GM19438 (cell line): Measurements from ENCODE around the gene SRP19.
"Not testable (repeated sequence)": the region's sequence is repeated elsewhere in the genome, so short reads cannot be mapped to it uniquely, and the experiment has no call there.

ENCODE experiments used
- ATAC-seq: cut with Tn5 transposase; IDR thresholded peaks from one replicate; pipeline ENCODE4 v1.9.1; 2021; ENCODE audit warnings: low read depth; ENCODE audit not compliant: unreplicated experiment

Gene SRP19

DNA sequence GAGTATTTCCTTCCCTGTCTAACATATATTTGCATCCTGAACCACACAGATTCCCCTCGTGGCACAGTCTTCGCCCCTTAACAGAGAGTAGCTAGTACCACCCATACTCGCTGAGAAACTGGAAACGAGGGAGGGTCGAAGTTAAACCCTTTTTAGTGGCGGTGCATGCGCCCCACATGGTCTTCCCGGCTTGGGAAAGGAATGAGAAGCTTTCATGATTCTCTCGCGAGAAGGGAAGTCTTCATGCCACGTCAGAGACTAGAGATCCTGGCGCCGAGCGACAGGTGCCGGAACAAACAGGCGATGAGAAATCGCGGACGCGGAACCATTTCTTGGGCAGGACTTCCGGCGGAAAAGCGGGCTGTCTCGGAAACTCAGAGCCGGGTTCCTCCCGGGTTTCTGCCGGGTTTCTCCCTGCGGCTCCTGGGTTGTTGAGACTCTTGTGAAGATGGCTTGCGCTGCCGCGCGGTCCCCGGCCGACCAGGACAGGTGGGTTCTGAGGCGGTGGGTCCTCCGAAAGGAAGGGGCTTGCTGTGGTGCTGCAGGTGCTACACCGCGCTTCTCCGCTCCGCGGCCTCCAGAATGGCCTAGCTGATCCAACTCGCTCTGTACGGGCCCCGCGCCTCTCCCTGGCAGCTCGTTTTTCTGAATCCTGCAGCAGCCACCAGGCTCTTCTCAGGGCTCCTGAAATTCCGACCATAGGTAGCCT is at the start of gene SRP19:
TSS of gene SRP19 (plus strand) at position 359 of the 709 bp plus-strand sequence. CDS start at position 449, 90 bp downstream.
- ATAC-seq, result peak; percentile 97

GRCh38 chr5:112812549-112812948 is 48.5 kb upstream of the SRP19 start:
- ATAC-seq, result no peak

- ATAC-seq, result no peak
Observed at GRCh38 chr5:112820246-112820645, 40.8 kb upstream of the SRP19 start.

DNA sequence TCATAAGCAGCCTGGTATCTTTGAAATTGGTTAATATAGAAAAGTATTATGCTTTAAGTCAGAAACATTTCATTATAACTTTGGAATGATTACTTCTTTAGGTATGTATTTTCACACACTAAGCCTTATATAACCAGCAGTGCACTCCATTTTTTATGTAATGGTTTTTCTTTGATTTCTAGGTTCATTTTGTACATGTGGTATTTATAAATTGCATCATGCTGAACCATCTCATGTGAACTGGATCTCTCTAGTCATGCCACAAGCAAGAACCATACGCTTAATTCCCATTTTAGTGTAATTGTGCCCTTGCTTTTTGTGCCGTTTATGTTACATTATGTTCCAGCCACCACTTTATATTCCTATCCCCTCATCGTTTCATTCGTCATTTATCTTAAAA is 38.6 kb upstream of the SRP19 start:
- ATAC-seq, result no peak

DNA sequence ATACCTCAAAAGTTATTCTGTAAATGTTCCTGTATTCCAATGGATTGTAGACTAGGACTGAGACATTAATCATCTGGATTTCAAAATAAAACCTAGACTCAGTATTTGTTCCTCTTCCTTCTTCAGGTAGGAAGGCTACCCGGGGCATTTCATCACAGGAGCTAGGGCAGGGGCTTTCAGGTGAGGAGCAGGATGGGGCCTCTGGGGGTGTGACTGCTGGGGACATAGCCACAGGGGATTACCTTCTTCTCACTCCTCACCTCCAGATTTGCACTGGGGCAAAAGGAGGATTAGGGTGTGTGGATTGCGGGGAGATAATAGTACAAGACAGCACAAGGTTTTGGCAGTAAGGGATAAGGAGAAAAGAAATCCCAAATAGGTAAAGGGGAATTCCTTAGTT is 37.9 kb upstream of the SRP19 start:
- no peak for ATAC-seq

GRCh38 chr5:112823656-112824055 is 37.4 kb upstream of the SRP19 start:
- ATAC-seq, result no peak

DNA sequence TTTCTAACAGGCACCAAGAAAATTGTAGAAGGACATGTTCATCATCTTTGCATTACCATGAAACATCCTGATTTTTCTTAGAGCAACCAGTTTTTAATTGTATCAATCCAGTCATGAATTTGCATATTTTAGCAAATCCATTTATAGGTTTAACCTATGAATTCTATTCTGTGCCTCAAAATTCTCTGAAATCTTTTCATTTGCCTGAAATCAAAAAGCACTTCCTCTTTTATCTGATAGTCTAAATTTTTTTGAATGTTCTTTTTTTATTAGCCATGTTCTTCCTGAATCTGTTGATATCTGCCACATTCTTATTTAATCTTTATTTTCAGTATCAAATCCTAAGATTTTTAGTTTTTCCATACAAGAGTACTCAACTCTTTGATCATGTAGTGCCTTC is 36.9 kb upstream of the SRP19 start:
- ATAC-seq, result no peak

DNA sequence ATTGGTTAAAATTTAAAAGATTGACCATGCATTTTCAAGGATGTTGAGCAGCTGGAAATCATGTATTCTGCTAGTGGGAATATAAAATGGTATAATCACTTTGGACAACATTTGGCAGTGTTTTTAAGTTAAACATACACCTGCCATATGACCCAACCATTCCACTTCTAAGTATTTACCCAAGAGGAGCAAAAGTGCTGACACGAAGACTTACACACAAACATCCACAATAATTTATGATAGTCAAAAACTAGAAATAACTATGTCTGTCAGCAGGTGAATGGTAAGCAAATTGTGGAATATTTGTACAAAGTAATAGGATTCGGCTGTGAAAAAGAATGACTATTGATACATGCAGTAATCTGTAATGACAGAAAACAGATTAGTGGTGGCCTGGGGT is 30.7 kb upstream of the SRP19 start:
- no peak for ATAC-seq

DNA sequence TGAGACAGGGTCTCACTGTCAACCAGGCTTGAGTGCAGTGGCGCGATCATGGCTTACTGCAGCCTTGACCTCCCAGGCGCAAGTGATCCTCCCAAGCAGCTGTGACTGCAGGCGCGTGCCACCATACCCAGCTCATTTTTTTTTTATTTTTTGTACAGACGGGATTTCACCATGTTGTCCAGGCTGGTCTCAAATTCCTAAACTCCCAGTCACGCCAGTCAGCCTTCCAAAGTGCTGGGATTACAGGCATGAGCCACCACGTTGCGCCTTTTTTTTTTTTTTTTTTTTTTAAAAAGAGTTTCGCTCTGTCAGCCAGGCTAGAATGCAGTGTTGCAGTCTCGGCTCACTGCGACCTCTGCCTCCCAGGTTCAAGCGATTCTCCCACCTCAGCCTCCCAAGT is 27.1 kb upstream of the SRP19 start:
- no peak for ATAC-seq

- ATAC-seq, result no peak
Observed at GRCh38 chr5:112844489-112844888, 16.6 kb upstream of the SRP19 start.

GRCh38 chr5:112846556-112846955 is 14.5 kb upstream of the SRP19 start:
- ATAC-seq, result no peak

DNA sequence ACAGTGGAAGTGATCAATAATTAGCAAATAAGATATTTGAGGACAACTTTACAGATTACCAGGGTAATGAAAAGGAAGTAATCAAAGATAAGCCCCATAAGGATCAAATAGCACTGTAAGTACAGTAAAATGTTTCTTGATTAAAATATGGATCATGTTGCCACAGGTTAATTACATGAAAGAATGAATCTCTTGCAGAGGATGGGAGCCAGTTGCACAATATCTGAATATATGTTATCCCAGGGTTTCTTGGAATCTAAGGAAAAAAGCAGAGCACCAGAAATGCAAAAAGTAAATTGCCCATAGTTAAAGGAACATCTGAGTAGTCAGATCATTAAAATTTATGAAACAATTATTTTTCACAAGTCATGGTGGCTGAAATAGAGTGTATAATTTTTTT is 13.8 kb upstream of the SRP19 start:
- ATAC-seq, result no peak

GRCh38 chr5:112848116-112848811 is 12.8 kb upstream of the SRP19 start:
- peak; percentile 99 for ATAC-seq

DNA sequence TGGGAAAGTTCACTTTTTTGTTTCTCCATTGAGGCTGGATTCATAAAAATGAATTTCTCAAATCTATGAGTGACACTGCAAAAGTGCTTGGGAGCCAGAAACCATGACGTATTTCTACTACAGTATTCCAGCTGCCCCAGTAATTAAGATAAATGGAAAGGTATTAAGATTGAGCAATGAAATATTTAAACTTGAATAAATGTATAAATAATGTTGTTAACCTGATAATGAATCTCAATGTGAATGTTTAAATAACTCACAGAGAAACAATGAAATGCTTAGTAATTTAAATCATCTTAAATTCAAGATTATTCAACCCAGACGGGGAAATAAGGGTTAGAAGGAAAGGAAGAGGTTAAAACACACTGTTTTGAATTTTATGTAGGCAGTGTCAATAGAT is 11.2 kb upstream of the SRP19 start:
- ATAC-seq, result no peak

DNA sequence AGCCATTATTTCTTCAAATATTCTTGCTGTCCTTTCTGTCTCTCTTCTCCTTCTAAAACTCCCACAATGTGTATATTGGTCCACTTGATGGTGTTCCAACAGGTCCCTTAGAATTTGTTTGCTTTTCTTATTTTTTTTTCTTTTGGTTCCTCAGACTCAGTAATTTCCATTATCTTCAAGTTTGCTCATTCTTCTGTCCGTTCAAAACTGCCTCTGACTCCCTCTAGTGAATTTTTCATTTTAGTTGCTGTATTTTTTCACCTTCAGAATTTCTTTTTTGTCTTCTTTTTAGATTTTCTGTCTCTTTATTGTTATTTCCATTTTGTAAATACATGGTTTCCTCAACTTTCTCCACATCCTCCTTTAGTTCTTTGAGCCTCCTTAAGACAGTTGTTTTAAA is 6.4 kb upstream of the SRP19 start:
- no peak for ATAC-seq

- no peak for ATAC-seq
Observed at GRCh38 chr5:112857866-112858265, 3.2 kb upstream of the SRP19 start.

- not testable (repeated sequence) for ATAC-seq
Observed at GRCh38 chr5:112860571-112860928, 537 bp upstream of the SRP19 start.

- no peak for ATAC-seq
Observed at GRCh38 chr5:112861638-112861985, 525 bp downstream of the SRP19 start.

DNA sequence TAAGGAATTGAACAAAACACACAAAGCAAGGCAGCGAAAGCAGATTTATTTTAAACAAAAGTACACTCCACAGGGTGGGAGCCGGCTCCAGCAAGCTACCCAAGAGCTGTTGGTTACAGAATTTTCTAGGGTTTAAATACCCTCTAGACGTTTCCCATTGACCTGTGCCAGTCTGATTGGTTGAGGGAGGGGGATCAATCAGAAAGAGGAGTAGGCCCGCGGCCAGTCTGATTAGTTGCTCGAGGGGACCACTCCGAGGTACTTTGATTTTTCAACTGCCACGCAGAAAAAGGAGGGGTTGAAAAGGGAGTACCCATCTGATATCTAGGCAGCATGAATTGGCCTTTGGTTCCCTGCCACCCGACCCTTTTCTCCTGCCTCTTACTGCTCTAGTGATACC is 998 bp downstream of the SRP19 start:
- ATAC-seq, result no peak

DNA sequence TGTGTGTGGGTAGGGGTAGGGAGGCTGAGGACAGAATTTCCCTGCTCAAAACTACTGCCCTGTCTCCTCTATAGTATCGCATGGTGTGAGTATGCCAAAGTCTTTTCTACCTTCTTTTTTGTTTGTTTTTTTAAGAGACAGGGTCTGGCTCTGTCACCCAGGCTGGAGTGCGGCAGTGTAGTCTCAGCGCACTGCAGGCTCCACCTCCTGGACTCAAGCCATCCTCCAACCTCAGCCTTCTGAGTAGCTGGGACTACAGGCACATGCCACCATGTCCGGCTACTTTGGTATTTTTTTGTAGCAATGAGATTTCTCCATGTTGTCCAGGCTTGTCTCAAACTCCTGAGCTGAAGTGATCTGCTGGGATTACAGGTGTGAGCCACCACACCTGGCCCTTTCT is 2.5 kb downstream of the SRP19 start:
- ATAC-seq, result no peak

DNA sequence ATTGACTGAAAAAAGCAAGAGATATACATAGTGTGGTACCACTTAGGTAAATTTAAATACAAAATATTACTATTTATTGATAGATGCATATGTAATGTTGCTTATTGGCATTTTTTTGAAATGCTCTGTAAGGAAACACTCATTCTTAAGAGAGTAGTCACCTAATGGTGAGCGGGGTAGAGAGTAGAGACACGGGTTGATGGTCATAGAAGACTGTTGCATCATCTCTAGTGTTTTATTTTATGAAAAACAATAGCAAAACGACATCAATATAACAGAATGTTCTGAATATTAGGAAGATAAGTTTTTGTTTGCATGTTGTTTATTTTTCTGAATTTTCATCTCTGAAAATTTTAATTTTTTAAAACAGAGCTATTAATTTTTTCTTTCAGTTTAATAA is 4.0 kb downstream of the SRP19 start:
- no peak for ATAC-seq

- no peak for ATAC-seq
Observed at GRCh38 chr5:112866739-112867138, 5.7 kb downstream of the SRP19 start.
